GDM1 (cell line): ENCODE results near the gene ST3GAL3.
"Not testable (repeated sequence)": the region's sequence is repeated elsewhere in the genome, so short reads cannot be mapped to it uniquely, and the experiment has no call there.

Experiments used
- DNase-seq: peaks from one replicate; lab custom pipeline; 2025; lab: John Stamatoyannopoulos, UW

ST3GAL3 gene

GRCh38 chr1:43703836-43704235 lies 3.5 kb upstream of the ST3GAL3 start:
- no peak for DNase-seq

GRCh38 chr1:43704838-43705237 lies 2.5 kb upstream of the ST3GAL3 start:
- DNase-seq, result no peak

GRCh38 chr1:43705334-43705733 lies 2.0 kb upstream of the ST3GAL3 start:
- DNase-seq, result no peak

GRCh38 chr1:43705982-43706597 lies 1.2 kb upstream of the ST3GAL3 start:
- DNase-seq, result no peak

GRCh38 chr1:43706598-43707189 lies 642 bp upstream of the ST3GAL3 start:
- DNase-seq, result no peak

DNA sequence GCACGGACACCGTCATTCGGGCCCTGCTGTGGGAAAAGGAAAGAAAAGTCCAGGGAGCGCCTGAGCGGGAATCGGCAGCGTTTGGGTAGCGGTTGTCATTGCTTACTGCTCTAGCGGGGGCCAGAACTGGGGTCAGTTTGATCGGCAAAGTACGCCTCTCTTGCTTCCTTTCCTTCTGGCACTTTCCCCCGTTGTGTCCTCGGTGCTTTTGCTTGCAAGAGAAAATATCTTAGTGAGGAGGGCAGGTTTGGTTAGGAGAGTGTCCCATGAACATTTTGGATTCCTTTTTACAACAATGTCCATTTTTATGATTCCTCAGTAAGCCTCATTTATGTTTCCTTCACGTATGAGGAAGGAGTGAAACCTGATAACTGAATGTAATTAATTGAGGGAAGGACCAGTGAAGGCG lies 670 bp downstream of the ST3GAL3 start:
- DNase-seq, result no peak

- no peak for DNase-seq
Measured at GRCh38 chr1:43711049-43711448, 3.7 kb downstream of the ST3GAL3 start.

- no peak for DNase-seq
Measured at GRCh38 chr1:43711524-43712386, 4.4 kb downstream of the ST3GAL3 start.

GRCh38 chr1:43716559-43717281 lies 9.4 kb downstream of the ST3GAL3 start:
- DNase-seq, result no peak

DNA sequence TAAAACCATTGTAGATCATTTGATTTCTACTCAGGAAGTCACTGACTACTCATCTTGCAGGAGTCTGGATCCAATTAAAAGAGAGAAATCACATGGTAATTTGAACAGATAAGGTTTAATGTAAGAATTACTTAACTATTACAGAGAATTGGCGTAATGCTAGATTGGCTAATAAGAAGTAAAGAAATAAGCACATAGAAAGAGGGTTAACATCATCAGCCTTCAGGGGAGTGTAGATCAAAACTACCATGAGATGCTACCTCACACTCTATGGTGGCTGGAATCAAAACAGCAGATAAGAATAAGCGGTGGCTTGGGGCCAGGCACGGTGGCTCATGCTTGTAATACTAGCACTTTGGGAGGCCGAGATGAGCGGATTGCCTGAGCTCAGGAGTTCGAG lies 11.7 kb downstream of the ST3GAL3 start:
- DNase-seq, result no peak

GRCh38 chr1:43719670-43720419 lies 12.5 kb downstream of the ST3GAL3 start:
- DNase-seq, result not testable (repeated sequence)

- DNase-seq, result no peak
Measured at GRCh38 chr1:43722810-43723209, 15.5 kb downstream of the ST3GAL3 start.

GRCh38 chr1:43729816-43730463 lies 22.6 kb downstream of the ST3GAL3 start:
- DNase-seq, result no peak

DNA sequence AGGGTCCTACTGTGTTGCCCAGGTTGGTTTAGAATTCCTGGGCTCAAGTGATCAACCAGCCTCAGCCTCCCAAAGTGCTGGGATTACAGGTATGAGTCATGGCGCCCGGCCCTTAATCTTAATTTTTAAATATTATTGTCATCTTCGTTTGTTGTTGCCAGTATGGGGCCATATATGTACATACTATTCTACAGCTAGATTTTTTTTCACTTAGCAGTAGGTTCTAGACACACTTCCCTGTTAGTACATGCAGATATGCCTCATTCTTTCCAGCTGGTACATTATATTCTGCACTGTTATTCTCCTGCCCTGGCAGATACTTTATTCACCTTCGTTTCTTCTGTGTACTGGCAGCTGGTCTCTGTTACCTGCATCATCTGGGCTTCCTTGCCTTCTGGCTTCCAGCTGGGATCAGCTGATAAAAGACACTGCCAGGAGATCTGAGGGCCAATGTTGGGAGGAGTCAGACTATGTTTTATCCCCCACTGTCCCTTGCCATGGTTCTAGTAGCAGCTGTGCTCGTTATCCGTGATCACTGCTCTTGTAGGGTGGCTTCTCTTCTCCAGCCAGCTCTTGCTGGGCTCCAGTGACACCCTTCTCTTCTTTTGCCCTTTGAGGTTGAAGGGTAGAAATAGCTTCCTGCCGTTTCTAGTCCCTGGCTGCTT lies 24.7 kb downstream of the ST3GAL3 start:
- DNase-seq, result no peak

DNA sequence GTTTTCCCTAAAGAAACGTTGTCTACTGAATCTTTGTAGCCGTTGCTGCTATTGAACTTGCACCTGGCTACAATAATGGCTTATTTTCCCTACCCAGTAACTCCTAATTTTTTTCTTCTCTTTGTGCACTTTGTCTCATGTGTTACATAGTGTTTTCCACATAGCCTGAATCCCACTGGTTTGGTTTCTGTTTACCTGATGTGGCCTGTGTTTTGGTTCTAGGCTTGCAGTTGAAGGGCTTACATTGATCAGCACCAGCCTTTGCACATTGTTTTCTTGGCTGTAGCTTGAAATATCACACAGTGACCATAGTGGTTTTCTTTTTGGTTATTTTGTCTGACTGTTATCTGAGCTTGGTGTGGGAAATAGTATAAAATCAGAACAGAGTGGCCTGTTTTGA lies 29.5 kb downstream of the ST3GAL3 start:
- DNase-seq, result no peak

- DNase-seq, result no peak
Measured at GRCh38 chr1:43742026-43742425, 34.7 kb downstream of the ST3GAL3 start.

DNA sequence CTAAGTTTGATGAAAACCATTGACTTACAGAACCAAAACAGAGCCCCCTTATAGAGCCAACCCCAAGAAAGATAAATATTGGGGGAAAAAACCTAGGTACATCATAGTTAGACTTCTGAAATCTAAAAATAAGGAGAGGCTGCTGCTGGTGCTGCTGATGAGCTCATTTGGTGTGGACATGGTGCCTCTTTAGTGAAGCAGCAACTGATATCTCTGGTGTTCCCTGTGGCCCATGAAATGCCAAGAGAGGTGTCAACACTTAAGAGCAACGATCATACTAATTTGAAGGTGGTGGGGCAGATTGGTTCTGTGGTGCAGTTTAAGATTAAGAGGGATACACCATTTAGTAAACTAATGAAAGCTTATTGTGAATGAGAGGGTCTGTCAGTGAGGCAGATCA lies 35.9 kb downstream of the ST3GAL3 start:
- DNase-seq, result no peak

GRCh38 chr1:43747736-43748135 lies 40.4 kb downstream of the ST3GAL3 start:
- DNase-seq, result no peak

GRCh38 chr1:43750083-43750482 lies 42.7 kb downstream of the ST3GAL3 start:
- no peak for DNase-seq

DNA sequence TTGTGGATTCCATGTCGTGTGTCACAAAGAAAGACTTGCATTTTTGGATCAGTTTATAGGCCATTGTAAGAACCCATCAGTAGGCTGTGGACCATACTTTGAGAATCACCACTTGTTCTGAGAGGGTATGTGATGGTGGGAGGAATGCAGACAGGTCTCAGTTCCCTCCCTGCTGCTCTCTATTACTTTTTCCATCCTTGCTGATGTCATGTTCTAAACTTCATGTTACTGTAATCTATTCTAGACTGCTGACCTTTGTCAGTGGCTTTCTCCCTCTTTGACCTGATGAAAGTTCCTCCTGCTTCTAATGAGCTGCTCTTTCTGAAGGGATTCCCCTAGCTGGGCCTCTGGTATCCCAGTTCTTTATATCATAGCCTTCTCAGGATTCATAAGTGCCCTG lies 46.1 kb downstream of the ST3GAL3 start:
- DNase-seq, result no peak

- DNase-seq, result no peak
Measured at GRCh38 chr1:43754892-43755291, 47.6 kb downstream of the ST3GAL3 start.
